Amniotic stem cell (primary cell): Measurements from ENCODE around the gene HSD17B14.

Experiments
- DNase-seq: peaks from one replicate; lab custom pipeline; 2025; lab: John Stamatoyannopoulos, UW

Gene HSD17B14

DNA sequence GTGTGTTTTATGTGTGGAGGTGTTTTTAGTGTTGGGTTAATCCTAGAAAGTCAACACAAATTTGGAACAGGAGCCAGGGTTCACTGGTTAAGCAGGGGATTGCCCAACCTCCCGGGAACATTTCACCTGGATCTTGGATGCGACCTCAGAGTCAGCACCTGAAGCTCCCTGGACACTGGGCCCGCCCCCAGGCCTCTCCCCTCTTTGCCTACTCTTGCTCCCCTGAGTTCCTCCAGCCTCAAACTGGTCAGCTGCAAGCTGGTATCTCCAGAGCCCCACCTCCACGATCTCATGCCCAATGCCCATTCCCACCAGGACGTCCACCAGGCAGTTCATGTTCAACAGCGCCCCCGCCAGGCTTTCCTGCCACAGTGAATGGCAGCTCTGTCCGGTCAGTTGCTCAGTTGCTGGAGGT, 9.7 kb downstream of the HSD17B14 start:
- DNase-seq = no peak

DNA sequence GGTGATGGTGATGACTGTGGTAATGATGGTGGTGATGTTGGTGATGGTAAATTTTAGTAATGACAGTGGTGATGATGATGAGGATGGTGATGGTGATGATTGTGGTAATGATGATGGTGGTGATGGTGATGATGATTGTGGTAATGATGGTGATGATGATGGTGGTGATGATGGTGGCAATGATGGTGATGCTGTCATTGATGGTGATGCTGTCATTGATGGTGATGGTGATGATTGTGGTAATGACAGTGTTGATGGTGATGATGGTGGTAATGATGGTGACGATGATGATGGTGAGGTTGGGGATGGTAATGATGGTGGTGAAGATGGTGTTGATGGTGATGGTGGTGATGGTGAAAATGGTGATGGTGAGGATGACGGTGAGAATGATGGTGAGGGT, 13.8 kb downstream of the HSD17B14 start:
- no peak for DNase-seq

DNA sequence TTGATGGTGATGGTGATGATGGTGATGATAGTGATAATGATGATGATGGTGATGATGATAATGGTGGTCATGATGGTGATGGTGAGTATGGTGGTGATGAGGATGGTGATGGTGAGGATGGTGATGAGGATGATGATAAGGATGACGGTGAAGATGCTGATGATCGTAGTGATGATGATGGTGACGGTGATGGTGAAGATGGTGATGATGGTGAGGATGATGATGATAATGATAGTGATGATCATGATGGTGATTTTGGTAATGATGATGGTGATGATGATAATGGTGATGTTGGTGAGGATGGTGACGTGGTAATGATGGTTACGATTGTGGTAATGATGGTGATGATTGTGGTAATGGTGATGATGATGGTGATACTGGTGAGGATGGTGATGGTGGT, 14.7 kb downstream of the HSD17B14 start:
- DNase-seq = no peak

DNA sequence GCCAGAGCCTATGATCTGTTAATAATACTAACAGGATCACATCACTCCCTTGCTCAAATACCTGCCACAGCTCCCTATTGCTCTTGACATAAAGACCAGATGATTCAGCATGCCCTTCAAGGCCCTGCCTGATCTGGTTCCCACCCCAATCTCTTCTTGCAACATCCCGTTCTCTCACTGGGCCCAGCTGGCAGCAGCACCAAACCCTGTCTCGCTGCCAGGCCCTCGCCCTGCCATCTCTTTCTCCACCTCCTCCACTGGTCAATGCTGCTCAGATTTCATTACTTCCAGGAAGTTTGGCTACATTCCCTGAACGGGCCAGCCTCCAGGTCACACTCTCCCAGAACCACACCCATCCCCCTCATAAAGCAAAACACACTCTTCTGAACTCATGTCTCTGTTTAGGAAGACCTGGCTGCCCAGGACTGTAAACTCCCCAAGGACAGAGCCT, 16.9 kb downstream of the HSD17B14 start:
- no peak for DNase-seq

DNA sequence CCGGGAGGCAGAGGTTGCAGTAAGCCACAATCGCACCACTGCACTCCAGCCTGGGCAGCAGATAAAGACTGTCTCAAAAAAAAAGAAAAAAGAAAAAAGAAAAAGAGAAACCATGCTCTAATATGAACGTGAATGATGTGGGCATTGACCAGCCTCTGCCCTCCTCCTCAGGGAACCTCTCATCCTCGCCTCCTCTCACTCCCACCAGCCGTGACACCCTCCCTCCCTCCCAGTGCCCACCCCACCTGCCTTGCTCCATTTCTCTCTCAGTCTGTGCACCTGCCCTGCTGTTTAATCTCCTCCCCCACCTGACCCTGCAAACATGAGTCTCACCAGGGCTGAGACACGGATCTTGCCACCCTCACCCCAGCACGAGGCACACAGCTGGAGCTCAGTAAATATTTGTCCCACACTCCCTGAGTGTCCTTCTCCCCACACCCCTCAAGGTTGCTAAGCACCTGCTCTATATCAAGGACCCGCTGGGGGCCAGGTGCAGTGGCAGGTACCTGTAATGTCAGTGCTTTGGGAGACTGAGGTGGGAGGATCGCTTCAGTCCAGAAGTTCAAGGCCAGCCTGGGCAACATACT, 18.0 kb downstream of the HSD17B14 start:
- DNase-seq = no peak

DNA sequence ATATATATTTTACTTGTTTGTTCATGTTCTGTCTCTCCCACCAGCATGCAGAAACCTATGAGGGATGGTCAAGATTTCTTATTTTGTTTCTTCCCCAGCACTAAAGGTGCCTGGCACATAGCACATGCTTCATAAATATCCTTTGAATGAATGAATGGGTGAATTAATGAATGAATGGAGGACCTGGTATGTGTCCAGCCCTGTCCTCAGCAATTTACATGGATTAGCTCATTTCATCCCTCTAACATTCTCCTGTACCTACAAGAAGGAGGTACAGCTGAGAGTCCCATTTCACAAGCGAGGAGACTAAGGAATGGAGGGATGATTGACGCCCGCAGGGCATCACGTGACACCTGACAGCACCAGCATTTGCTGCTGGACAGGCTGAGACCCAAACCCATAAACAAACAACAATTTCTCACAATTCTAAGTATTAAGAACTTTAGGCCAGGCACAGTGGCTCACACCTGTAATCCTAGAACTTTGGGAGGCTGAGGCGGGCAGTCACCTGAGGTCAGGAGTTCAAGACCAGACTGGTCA, 18.6 kb downstream of the HSD17B14 start:
- no peak for DNase-seq

DNA sequence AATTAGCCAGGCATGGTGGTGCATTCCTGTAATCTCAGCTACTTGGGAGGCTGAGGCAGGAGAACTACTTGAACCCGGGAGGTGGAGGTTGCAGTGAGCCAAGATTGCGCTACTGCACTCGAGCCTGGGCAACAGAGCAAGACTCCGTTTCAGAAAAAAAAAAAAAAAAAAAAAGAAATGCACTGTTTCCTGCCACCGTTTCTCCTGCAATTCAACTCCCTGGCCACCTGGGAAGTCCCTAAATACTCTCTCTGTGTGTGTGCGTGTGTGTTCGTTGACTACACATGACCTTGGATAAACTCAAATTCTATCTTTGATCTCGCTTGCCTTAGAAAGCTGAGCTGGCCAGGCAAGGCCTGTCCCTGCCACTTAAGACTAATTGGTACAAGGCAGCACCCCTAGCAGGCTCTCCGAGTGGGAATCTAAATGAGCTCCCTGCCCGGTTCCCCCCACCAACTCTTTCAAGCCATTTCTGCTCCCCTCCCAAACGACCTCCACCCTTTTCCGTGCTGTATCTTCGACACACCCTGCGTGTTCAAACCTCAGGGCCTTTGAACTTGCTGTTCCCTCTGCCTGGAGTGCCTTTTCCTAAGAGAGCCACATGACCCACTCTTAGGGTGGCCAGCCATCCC, 20.3 kb downstream of the HSD17B14 start:
- no peak for DNase-seq

DNA sequence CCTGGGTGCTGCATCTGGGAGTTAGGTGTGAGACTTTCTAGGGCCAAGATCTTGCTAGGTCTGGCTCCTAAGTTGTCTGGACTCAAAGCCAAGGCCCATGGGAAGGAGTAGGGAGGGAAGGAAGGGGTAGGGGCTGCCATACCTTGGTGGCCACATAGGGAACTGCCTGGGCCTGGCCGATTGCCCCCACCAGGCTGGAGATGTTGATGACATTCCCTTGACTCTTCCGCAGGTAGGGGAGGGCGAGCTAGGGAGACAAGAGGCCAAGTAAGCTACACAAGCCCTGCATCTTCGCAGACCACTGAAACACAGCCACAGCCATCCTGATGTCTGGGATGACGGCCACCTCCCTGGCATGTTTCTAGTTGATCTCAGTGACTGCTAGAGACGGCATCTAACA, 21.4 kb downstream of the HSD17B14 start:
- DNase-seq = no peak

DNA sequence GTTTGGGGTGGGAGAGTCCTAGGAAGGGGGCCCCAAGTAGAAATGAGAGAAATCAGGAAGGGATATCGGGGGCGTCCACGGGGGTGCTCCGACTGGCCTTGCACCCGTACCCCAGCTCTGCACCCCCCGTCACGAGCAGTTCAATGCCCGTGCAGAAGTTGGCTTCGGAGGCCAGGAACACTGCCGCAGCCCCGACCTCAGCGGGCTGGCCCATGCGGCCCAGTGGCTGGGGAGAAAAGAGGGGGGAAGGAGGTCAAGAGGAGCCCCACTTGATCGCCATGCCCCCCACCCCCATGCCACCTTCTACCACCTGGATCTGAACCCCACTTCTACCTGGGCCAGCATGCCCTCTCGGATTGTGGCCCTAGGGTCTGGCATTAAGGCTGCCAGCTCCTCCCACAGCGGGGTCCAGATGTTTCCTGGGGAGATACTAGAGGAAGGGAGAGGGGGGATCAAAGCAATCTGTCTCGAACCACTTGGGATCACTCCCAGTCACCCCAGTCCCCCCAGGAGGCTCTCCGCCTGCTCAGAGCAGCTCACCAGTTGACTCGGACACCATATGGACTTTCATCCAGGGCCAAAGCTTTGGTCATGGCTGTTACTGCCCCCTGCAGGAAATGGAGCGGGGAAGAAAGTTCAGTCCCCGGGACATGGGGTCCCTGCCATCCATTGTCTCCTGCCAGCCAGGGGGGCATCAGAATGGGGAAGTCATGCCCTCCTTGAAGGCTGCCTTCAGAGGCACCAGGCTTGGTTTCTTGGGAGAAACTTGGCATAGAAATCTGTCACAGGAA, 23.0 kb downstream of the HSD17B14 start:
- no peak for DNase-seq

DNA sequence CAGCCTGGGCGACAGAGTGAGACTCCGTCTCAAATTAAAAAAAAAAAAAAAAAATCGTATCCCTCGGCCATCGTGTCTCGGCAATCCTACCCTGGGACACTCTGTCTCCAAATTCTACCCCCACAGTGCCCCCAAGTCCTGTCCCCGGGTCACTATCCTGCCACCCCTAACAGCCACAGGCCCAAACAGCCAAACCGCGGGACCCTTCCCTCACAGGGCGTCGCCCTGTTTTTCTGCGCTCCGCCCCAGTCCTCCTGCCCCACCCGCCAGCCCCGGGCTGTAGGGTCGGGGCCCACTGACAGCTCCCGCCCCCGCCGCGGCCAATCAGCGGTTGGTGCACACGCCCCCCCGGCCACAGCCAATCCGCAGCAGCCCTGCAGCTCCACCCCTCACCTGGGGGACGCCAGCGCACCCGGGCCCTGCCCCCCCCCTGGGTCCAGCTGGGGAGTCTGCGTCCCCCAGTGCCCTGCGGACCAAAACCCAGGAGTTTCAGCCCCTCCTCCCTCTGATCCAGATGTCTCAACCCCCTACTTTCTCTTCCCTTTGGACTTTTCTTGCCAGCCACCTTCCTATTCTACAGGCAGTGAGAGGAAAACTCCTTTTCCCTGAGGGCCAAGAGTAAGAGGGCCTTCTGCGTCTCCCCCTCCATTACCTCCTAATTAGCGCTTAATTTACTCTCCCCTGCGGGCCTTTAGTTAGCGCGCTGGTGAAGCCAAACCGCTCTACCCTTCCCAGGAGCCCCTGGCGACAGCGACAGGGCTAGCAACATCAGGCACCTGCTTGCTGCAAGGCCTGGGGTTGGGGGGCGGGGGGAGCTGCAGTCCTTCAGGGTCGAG, 24.0 kb downstream of the HSD17B14 start:
- DNase-seq = no peak

DNA sequence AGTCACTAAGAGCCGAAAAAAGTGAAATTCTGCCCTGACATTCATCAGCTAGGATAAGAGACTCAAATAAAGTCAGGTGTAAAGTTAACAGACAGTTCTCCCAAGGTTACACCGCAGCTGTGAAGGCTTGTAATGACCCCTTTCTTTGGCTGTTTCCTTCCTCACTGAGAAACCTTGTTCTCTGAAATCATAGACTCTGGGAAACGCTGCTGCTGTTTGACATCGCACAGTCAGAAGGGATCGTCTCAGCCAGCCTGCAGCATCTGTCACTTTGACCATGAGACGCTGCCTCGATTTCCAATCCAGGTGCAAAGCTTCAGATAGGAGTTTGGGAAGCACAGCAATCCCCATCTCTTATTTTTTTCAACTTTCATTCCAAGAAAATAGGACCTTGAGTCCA, 26.1 kb downstream of the HSD17B14 start:
- no peak for DNase-seq

DNA sequence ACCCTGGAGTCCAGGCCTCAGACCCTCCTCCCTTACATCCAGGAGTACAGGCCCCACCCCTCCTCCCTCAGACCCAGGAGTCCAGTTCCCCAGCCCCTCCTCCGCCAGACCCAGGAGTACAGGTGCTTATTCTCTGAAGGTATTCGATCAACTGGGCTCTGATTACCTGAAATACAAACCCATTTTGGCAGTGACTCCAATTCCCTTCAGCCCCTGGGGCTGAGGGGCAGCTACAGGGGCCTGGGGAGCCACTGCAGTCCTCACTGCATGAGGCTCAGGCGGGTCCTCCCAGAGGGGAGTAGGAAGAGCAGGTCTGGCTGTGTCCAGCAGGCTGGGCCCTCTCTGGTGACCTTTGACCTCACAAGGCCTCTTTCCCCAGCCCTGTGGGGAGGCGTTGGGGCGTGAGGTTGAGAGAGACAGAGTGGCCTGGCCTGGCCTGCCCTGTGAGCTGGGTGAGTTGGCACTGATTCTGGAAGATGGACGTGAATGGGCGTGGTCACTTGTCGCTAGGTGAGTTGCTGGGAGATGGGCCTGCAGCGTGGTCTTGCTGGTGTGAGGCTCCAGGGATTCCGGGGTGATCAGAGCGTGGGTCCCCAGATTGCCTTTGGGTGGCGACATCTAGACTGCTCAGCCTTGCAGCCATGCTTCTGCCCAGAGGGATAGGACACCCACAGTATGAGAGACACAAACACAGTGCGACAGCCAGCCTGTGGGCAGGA, 28.5 kb downstream of the HSD17B14 start:
- no peak for DNase-seq

DNA sequence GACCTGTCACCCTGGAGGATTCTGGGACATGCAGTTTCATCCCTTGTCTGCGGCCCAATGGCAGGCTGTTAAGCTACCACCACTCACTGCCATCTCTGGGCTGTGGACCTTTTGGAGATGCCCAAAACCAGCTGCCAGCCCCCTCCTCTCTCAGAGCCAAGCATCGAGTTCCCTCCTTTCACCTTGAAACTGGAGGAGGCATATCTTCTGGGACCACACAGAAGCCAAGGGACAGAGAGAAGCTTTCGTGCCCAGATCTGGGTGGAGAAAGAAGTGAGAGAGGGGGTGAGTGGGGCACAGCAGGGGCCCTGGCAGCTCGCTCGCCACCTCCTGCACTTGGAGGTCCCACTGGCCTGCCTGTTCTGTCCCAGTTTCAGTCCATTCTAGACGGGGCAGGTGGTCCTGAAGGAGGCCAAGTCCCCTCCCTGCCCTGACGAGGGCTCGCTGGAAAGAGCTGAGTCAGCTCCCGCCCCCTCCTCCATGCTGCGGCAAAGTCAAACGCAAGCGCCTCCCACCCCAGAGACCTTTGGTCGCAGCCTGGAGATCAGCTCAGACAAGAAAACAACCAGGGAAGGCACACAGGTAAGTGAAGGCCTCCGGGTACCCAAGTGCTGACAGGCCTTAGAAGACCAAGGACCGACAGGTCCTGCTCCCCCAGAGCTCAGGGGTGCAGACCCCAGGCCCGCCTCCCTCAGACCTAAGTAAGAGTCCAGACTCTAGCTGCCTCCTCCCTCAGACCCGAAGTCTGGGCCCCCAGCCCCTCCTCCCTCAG, 29.3 kb downstream of the HSD17B14 start:
- DNase-seq = no peak

DNA sequence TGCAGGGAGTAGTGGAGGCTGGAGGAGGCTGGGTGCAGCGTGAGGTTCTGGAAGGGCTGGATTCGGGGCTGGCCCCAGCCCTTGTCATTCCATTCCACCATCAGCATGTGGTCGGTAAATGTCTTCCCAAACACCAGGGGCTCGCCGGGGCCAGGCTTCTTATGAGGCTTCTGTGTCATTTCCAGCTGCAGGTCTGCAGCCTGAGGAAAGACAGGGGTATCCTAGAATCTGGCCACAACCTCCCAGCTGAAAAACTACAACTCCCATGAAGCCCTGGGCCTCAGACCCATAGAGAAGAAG, 29.8 kb downstream of the HSD17B14 start:
- DNase-seq = no peak

DNA sequence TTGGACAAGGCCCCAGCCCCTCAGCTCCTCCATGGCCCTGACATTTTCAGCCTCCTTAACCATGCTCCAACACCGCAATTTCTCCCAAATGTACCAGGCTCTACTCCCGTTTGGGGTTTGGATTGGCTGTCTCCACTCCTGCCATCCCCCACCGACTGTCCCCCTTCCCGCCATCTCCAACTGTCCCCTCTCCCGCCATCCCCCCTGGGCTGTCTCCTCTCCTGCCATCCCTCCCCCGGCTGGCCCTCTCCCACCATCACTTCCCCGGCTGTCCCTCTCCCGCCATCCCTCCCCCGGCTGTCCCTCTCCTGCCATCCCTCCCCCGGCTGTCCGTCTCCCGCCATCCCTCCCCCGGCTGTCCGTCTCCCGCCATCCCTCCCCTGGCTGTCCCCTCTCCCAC, 30.8 kb downstream of the HSD17B14 start:
- DNase-seq = no peak

DNA sequence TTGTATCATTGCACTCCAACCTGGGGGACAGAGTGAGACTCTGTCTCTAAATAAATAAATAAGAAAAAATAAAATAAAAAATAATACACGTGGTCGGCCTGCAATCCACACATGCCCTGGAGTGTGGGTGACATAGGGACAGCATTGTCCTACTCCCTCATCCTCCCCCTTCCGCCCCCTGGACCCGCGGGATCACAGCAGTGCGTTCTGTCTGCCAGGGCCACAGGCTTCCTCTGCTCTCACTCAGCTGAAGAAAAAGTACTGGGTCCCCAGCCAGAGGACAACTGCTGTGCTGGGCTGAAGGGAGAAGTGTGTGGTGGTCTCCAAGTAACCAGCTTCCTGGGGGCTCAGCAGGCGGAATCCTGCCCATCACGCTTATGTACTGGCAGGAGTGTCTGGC, 31.8 kb downstream of the HSD17B14 start:
- no peak for DNase-seq

DNA sequence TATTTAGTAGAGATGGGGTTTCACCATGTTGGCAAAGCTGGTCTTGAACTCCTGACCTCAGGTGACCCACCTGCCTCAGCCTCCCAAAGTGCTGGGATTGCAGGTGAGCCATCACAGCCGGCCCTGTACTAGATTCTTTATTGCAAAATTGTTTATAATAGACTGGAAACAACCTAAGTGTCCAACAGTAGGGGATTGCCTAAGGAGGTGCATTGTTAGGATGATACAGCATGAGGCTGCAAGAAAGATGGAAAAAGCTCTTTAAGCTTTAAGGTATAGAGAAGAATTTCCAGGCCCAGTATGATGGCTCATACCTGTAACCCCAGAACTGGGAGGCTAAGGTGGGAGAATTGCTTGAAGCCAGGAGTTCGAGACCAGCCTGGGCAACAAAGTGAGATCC, 33.7 kb downstream of the HSD17B14 start:
- no peak for DNase-seq

DNA sequence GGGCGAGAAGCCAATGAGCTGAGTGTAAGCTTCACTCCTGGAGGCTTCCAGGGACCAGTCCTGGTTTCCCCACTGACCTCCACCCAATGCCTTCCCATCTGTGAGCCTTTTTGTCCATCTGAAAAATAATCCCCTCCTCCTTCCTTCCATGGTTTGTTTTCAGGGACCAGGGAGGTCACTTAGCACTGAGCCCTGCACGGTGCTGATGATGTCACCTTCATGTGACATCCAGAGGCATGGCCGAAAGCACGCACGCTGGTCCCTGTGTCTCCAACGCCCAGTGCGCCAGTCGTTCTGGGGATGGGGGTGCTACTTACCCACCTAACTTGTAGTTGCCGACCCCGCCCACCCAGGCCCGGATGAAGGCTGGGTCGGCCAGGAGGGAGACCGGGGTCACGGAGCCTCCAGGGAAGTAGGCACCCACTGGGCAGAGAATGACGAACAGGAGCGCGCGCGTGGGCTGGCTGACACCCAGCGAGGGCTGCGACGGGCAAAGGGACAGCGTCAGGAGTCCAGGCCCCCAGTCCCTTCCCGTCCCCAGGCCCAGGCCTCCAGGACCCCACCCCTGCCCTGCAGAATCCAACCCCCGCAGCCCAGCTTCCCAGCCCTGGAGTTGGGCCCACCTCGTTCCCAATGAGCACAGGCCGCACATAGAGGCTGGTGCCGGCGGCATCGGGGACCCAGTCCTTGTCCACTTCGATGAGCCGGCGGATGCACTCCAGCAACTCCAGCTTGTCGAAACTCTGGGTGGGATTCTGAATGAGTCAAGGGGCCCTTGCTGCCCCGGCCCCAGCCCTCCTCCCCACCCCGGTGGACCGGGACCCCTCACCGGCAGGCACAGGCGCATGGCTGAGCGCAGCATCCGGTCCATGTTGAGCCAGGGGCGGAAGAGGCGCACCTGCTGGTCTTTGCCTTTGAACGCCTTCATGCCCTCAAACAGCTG, 36.7 kb downstream of the HSD17B14 start:
- no peak for DNase-seq

DNA sequence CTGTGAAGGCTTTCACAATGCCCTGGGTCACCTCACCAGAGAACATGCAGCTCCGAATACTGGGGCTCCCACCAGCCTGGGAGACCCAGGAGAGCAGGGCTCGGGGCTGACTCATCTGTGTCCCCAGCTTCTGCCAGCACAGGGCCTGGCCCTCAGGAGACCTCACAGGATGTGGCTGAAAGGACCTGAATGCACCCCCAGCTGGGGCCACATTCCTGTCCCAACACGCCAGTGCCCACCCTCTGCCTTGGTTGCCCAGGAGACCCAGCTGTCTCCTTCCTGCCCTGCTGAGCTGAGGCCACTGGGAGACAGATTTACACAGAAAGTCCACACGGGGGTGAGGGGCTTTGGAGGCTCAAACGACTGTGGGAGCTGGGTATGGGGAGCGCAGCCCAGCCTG, 37.4 kb downstream of the HSD17B14 start:
- DNase-seq = no peak

DNA sequence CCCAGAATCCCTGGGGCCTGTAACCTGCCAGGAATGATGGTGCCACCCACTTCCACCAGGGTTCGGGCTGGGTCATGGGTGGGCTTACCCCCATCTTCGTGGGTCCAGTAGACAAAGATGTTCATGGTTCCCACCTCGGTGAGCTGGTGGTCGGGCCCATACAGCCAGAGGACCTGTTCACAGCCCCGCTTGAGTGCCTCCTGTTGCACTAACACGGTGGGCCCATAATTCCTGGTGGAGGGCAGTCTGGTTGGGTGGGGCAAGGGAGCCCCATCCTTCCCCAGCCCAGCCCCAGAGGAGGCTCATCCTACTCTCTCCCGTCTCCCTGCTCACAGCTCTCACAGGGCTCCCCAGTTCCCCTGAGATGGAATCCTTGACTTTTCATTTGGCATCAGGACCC, 39.2 kb downstream of the HSD17B14 start:
- DNase-seq = no peak
